CD4-positive, alpha-beta T cell treated with Interleukin-17A for 4 hours (primary cell): Measurements from ENCODE around the gene PDLIM7.

Experiments used
- DNase-seq: peaks from one replicate; pipeline ENCODE4 v3.0.0-alpha.2; 2020; ENCODE audit warnings: mixed read lengths

Gene PDLIM7

GRCh38 chr5:177504086-177505056, 7.0 kb upstream of the PDLIM7 start:
- no peak for DNase-seq

- no peak for DNase-seq
Observed at GRCh38 chr5:177503351-177504085, 6.1 kb upstream of the PDLIM7 start.

- DNase-seq: no peak
Observed at GRCh38 chr5:177502886-177503285, 5.5 kb upstream of the PDLIM7 start.

DNA sequence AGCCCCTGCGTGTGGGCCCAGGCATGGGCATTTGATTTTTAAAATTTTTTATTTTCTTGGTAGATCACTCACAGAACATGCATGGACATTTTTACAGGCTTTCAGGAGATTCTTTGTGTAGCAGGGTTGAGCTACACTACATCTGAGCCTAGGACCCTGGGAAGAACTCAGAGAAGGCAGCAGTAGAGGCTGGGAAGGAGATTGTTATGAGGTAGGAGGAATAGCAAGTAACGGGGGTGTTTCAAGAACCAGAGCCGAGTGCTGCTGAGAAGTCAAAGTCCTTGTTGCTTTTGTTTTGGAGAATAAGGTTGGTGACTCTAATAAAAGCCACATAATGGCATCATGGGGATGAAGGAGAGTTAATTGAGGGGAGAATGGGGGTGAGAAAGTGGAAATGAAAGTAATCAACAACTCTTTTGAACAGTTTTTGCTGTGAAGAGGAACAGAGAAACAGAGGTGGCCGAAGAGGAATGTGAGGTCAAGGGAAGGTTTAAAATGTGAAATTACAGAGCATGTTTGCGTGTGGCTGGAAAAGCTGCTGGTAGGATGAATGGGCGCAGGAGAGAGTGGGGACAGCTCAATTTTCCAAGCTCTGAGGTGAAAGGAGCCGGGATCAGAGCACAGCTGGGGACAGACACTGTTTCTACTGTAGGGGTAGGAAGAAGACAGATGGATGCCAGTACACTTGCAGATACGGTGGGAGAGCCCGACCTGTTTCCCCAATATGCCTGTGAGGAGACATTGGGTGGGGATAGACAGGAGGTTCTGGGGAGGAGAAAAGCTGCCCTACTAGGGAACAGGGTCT, 4.7 kb upstream of the PDLIM7 start:
- DNase-seq: no peak

DNA sequence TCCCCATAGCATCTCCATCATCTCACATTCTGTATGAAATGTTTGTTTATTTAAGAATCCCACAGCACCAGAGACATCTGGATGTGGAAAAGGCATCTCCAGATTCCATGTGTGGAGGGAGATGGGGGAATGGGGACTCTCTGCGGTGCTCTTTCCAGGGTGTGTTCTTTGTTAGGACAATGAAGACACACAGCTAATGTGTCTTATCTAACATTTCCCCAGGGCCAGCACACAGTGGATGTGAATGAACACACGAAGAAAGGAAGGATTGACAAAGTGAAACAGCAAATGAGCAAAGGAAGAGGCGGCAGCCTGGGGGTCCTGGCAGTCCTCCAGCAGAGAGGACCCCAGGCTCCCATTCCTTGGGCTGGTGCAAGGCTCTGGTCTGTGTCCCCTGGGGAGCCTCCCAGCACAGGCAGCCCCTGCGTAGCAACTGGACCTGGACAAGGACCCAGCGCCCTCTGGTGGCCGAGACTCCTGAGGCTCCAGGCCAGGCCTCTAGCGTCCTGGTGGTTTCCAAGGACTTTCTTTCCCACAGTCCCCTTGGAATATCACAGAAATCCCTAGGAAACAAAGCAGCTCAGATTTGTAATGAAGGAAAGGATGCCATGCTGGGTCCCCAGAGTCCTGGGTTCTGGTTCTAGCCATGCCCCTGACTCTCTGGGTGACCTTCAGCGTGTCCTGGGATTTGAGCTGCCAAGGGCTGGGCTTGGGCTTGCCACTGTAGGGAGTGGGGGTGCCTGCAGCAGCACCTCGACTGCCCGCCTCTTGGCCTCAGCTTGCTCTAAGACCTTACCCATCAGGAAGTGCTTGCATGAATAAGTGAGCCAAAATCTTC, 3.5 kb upstream of the PDLIM7 start:
- peak; percentile 93 for DNase-seq

- no peak for DNase-seq
Observed at GRCh38 chr5:177499842-177500241, 2.4 kb upstream of the PDLIM7 start.

DNA sequence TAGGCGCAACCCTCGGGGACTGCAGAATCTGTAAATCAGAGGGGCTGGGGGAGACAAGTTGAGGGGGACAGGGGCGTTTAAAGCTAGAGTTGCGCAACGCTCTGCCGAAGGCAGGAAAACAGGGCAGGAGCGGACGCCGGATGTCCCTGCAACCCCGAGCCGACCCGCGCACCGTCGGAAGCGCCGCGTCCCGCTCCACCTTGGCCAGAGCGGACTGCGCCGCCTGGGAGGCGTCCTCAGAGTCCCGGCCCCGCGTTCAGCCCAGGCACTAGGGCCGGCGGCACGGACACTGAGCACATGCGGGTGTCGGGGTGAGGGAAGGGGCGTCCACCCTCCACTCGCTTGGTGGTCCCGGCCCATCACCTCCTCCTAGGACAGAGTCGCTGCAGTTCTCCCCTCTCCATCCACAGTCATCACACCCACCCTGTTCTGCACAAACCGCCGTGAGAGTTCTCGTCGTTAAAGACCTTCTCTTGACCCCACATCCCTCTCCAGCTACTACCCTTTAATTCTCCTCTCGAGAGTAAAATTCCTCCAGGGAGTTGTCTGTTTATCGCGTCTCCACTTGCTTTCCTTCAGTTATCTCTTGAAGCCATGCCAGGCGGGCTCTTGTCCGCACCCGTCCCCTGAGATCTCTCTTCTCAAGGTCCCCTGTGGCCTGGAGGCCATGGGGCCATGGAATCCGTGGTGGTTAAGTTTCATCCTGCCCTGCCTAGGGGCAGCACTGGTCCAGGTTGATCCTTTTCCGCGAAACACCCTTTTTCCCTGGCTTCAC, 796 bp upstream of the PDLIM7 start:
- DNase-seq: no peak

- no peak for DNase-seq
Observed at GRCh38 chr5:177496727-177497291, 595 bp downstream of the PDLIM7 start.

GRCh38 chr5:177496070-177496726, 1.2 kb downstream of the PDLIM7 start:
- no peak for DNase-seq

- DNase-seq: no peak
Observed at GRCh38 chr5:177495243-177496060, 2.0 kb downstream of the PDLIM7 start.

- peak; percentile 43 for DNase-seq
Observed at GRCh38 chr5:177494346-177495195, 2.8 kb downstream of the PDLIM7 start.

- no peak for DNase-seq
Observed at GRCh38 chr5:177493795-177494345, 3.5 kb downstream of the PDLIM7 start.

DNA sequence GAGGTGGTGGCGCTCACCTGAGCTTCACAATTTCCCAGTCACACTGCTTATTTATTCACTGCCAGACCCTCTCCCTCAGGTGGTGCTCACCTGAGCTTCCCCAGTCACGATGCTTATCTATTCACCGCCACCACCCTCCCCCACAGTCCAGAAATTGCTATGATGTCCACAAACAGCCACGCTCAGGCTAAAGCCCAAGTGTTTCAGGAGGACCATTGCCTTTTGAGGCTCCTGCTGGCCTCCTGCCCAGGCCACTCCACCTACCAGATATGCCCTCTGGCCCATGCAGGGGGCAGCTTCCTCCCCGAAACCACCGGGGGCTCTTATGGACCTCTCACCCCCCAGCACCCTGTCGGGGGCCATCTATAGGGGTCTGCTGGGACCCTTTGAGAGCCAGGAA, 4.6 kb downstream of the PDLIM7 start:
- DNase-seq: no peak

GRCh38 chr5:177491983-177492746, 5.2 kb downstream of the PDLIM7 start:
- DNase-seq: no peak

DNA sequence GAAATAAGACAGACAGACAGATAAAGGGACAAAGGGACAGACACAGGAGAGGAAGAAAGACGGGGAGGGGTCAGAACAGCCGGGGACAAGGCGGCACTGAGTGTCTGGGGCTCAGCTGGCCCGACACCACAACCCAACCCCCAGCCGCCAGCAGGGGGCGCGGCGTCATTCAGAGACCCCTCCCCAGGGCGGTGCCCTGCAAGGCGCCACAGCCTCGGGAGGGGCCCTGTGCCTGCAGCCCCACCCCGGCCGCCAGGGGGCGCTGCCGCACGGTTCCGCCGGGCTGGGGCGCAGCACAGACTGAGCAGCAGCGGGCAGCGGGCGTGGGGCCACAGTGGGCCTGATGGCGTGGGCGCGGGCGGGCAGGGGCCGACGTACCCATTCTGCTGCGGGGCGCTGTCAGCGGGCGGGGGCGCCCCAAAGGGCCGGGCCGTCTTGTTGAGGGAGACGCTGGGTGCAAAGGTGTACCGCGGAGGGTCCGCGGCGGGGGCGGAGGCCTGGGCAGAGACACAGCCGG, 5.9 kb downstream of the PDLIM7 start:
- peak; percentile 26 for DNase-seq

GRCh38 chr5:177490992-177491391, 6.4 kb downstream of the PDLIM7 start:
- no peak for DNase-seq
